Uterus (tissue), 2 donors: ENCODE measurements around the gene SUGCT.

Experiments
- POLR2A ChIP-seq, 2 donors: fragments of 450-650 bp; IDR thresholded peaks; one replicate each; pipeline ENCODE4 v1.6.1; 2016; ENCODE audit warnings: antibody characterized with exemption in 2 of 2, mild to moderate bottlenecking in 1 of 2, moderate library complexity in 1 of 2
- TF ChIP-seq, protein P1 (sequence below), 4 experiments: fragments of 200-600 bp in 2 of 4; fragments of 450-650 bp in 2 of 4; sonication (generic) in 2 of 4; IDR thresholded peaks; one replicate each; pipeline ENCODE4 v1.5.1; 2016 to 2019; ENCODE audit warnings: antibody characterized with exemption in 4 of 4, mild to moderate bottlenecking in 2 of 4, moderate library complexity in 1 of 4

DNA sequence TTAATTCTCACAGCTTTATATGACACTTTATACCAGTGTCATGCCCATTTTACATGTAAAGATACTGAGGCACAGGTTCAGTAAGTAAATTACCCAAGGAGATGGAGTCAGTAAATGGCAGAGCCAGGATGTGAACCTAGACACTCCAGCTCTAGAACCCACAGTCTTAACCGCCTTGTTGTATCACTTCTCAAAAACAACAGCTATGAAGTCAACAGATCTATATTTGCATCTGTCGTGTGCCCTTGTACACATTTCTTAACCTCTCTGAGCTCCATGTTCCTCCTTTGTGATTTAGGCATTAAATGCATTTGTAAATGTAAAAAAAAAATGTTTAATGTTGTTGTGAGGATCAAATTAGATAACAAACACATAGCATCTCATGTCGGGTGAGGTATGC lies 716.2 kb downstream of the SUGCT start:
- TF ChIP-seq, protein P1, sequence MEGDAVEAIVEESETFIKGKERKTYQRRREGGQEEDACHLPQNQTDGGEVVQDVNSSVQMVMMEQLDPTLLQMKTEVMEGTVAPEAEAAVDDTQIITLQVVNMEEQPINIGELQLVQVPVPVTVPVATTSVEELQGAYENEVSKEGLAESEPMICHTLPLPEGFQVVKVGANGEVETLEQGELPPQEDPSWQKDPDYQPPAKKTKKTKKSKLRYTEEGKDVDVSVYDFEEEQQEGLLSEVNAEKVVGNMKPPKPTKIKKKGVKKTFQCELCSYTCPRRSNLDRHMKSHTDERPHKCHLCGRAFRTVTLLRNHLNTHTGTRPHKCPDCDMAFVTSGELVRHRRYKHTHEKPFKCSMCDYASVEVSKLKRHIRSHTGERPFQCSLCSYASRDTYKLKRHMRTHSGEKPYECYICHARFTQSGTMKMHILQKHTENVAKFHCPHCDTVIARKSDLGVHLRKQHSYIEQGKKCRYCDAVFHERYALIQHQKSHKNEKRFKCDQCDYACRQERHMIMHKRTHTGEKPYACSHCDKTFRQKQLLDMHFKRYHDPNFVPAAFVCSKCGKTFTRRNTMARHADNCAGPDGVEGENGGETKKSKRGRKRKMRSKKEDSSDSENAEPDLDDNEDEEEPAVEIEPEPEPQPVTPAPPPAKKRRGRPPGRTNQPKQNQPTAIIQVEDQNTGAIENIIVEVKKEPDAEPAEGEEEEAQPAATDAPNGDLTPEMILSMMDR (IDR thresholded peaks at IDR 0.05), result no peak
- no peak for TF ChIP-seq POLR2A (IDR thresholded peaks at IDR 0.05)
